Breast epithelium (tissue), 3 donors: ENCODE results near the gene CADM3.

Source experiments
- CTCF ChIP-seq, 3 donors: fragments of 450-650 bp; IDR thresholded peaks; one replicate each; pipeline ENCODE4 v1.5.1; 2016 to 2017; ENCODE audit warnings: antibody characterized with exemption in 3 of 3, mild to moderate bottlenecking in 3 of 3, moderate library complexity in 3 of 3
- POLR2A ChIP-seq: fragments of 450-650 bp; IDR thresholded peaks from one replicate; pipeline ENCODE4 v1.6.1; 2016; ENCODE audit warnings: antibody characterized with exemption, mild to moderate bottlenecking, moderate library complexity
- POLR2AphosphoS5 ChIP-seq, 3 donors: sonication (generic); formaldehyde crosslinking; IDR thresholded peaks; one replicate each; pipeline ENCODE4 v1.6.1; 2017; ENCODE audit warnings: antibody characterized with exemption in 3 of 3

DNA sequence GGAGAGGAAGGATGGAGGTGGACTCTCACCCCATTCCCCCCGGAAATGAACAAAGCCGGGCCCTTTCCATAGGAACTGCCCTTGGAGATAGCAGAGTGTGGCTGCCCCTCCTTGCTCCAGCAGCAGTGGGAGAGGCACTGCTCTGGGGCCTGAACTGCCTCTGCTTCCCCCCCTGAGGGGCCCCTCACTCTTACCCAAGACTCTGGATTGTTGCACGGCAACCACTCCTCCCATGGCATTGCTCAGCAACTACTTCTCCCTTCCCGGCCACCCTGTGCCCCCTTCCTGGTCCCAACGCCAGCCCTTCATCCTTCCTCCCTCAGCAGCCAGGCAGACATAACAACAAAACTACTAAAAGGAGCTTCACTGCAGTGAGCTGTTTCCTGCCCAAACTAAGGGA is 30.2 kb downstream of the CADM3 start:
- TF ChIP-seq CTCF (IDR thresholded peaks at IDR 0.05) (no peak), POLR2AphosphoS5 (IDR thresholded peaks at IDR 0.05) (no peak), POLR2A (no peak)
